Inferior parietal cortex (tissue), 1 donor: ENCODE results near the gene RABGGTB.
"Not testable (repeated sequence)": the region's sequence is repeated elsewhere in the genome, so short reads cannot be mapped to it uniquely, and the experiment has no call there.

Source experiments
- DNase-seq: peaks from one replicate; pipeline ENCODE4 v3.0.0-alpha.2; 2016; ENCODE audit errors: extremely low spot score

Gene RABGGTB

DNA sequence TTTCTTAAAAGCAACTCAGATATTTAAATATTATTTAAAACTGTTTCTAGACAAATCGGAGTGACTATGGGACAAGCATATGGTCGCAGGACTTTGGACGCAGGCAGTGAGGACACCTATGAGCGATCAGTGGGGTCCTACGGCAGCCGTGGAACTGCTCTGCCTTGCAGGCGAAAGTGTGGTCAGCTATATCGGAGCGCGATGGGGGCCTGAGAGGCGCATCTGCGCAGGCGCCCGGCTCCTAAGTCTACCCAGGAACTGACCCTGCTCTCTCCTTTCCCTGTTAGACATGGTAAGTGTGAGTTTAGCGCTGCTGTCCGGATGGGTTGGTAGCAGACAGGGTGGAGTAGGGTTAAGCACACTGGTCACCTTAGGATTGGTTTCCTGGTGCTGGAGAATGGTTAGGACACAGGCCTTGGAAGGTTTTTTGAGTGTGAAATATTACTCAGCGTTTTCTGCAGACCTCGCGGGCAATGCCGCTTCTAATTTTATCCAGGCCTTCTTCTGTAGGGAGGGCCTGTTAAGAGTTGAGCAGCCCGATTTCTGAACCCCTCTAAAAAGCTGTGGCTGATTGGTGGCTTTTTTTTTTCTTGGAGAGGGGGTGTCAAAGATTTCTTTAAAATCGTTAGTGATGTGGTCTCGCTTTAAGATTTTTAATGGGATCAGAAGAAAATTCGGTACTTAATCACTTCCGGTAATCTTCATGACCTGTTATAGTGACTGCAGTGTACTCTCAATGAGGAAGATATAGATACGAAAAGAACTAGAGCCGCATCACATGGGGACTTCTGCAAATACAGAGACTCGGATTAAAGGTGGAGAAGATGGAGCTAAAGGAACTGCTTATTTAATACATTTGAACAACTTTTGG, at the start of gene RABGGTB:
RABGGTB (plus strand) TSS at position 274 of the 871 bp plus-strand sequence; CDS start at position 290, 16 bp downstream.
- DNase-seq, result peak; percentile 96

- DNase-seq, result no peak
Measured at GRCh38 chr1:75742047-75742625, 43.9 kb upstream of the RABGGTB start.

- no peak for DNase-seq
Measured at GRCh38 chr1:75745276-75745675, 40.8 kb upstream of the RABGGTB start.

GRCh38 chr1:75757210-75757609, 28.8 kb upstream of the RABGGTB start:
- DNase-seq, result not testable (repeated sequence)

GRCh38 chr1:75758543-75758942, 27.5 kb upstream of the RABGGTB start:
- not testable (repeated sequence) for DNase-seq

DNA sequence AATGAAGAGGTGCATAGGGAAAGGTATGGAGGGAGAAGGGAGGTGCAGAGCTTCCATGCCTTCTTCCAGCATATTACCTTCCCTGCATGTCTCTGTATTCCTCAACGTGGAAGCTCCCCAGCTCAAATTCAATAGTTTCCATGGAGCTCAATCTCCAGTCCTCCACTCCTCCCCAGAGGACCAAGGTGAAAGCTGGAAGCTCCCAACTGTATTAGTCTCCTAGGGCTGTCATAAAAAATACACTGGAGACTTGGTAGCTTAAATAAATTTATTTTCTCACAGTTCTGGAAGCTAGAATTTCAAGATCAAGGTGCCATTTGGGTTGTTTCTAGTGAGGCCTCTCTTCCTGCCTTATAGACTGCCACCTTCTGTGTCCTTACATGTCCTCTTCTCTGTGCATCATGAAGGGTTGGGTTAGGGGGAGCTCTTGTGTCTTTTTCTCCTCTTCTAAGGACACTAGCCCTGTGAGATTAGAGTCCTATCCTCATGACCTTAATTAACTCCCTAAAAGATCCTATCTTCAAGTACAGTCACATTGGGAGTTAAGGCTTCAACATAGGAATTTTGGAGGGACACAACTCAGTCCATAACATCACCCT, 21.9 kb upstream of the RABGGTB start:
- DNase-seq, result no peak

GRCh38 chr1:75765697-75766355, 20.2 kb upstream of the RABGGTB start:
- no peak for DNase-seq

DNA sequence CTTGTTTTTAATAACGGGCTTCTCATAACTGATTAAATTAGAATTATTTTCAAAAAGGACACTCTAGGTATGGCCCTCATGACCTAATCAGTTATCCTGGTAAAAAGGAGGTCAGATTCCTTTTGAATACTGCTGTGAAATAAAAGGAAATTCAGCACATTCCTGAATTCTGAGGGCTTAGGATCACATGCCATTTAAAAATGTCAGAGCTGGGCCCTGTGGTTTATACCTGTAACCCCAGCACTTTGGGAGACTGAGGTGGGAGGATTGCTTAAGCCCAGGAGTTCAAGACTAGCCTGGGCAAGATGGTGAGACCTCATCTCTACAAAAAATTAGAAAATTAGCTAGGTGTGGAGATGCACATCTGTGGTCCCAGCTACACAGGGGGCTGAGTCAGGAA, 18.0 kb upstream of the RABGGTB start:
- DNase-seq, result no peak

DNA sequence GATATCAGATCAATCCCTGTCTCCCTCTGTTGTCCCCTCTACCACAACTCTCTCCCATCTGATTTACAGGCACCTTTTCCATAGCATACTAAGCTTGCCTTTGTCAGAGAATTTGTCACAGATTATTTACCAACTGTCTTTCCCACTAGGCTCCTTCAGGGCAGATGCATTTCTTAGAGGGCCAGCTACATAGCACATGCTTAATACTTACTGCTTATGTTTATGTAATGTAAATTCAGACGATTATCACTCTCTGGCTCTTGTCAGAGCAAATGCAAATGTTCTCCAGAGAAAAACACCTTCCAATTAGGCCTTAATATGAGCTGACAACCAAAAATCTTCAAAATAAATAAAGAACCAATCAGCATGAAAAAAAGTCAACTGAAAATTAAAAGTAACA, 15.3 kb upstream of the RABGGTB start:
- DNase-seq, result no peak

GRCh38 chr1:75771978-75772377, 14.1 kb upstream of the RABGGTB start:
- DNase-seq, result no peak

DNA sequence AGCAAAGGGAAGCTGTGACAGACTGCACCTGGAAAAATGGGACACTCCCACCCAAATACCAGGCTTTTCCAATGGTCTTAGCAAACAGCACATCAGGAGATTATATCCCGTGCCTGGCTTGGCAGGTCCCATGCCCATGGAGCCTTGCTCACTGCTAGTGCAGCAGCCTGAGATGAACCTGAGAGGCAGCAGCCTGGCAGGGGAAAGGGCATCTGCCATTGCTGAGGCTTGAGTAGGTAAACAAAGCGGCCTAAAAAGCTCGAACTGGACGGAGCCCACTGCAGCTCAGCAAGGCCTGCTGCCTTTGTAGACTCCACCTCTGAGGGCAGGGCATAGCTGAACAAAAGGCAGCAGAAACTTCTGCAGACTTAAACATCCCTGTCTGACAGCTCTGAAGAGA, 8.2 kb upstream of the RABGGTB start:
- not testable (repeated sequence) for DNase-seq

DNA sequence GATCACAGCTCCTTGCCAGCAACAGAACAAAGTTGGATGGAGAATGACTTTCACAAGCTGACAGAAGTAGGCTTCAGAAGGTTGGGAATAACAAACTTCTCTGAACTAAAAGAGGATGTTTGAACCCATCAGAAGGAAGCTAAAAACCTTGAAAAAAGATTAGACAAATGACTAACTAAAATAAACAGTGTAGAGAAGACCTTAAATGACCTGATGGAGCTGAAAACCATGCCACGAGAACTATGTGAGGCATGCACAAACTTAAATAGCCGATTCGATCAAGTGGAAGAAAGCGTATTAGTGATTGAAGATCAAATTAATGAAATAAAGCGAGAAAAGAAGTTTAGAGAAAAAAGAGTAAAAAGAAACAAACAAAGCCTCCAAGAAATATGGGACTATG, 7.4 kb upstream of the RABGGTB start:
- DNase-seq, result not testable (repeated sequence)

DNA sequence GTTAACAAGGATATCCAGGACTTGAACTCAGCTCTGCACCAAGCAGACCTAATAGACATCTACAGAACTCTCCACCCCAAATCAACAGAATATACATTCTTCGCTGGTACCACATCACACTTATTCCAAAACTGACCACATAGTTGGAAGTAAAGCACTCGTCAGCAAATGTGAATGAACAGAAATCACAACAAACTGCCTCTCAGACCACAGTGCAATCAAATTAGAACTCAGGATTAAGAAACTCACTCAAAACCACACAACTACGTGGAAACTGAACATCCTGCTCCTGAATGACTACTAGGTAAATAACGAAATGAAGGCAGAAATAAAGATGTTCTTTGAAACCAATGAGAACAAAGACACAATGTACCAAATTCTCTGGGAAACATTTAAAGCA, 5.9 kb upstream of the RABGGTB start:
- DNase-seq, result not testable (repeated sequence)

DNA sequence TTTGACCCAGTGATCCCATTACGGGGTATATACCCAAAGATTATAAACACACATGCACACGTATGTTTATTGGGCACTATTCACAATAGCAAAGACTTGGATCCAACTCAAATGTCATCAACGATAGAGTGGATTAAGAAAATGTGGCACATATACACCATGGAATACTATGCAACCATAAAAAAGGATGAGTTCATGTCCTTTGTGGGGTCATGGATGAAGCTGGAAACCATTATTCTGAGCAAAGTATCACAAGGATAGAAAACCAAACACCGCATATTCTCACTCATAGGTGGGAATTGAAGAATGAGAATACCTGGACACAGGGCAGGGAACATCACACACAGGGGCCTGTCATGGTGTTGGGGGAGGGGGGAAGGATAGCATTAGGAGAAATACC, 2.1 kb upstream of the RABGGTB start:
- not testable (repeated sequence) for DNase-seq

GRCh38 chr1:75785320-75785982, 605 bp upstream of the RABGGTB start:
- DNase-seq, result no peak

DNA sequence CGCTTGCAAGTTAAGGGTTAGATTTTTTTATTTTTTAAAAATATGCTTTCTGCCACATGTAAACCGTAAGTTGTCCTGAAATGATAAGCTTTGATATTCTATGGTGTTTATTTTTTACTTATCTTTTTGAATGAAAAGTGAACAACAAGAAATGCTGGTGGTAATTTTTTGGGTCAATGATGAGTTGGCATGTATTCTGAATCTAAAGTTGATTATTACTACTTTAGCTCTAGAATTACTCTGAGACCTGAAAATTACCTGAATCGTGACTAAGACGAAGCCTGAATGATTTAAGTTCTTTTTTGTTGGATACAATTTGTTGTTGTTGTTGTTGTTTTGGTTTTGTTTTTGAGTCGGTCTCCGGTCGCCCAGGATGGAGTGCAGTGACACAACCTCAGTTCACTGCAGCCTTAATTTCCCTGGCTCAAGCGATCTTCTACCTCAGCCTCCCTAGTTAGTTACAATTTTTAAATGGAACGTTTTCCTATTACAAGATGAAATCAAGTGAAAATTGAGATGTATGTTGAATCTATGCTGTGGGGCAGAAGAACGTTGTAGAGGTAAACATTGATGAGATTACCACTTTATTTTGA, 941 bp downstream of the RABGGTB start:
- no peak for DNase-seq

GRCh38 chr1:75787524-75787923, 1.5 kb downstream of the RABGGTB start:
- DNase-seq, result no peak

GRCh38 chr1:75789988-75790387, 3.9 kb downstream of the RABGGTB start:
- no peak for DNase-seq

- DNase-seq, result no peak
Measured at GRCh38 chr1:75791022-75791421, 5.0 kb downstream of the RABGGTB start.

DNA sequence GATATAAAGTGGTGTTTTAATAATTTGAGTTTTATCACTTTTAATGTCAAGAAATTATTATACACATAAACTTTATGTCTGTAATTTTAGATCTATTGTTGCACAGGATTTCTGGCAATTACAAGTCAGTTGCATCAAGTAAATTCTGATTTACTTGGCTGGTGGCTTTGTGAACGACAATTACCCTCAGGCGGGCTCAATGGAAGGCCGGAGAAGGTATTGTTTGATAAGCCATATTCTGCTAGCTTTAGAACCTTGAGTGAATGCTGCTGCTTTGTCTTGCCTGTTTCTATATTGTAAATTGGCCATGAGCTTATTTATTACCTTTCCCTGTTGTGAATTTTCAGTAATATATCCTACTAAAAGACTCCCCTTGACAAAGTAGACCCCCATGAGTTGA, 6.0 kb downstream of the RABGGTB start:
- DNase-seq, result no peak

GRCh38 chr1:75794382-75794781, 8.3 kb downstream of the RABGGTB start:
- DNase-seq, result no peak
